SU-DHL-6 (cell line): ENCODE results near the gene CASK.

Experiments
- EZH2phosphoT487 ChIP-seq: fragments of 200-600 bp; sonication (generic), shearing (Covaris generic); conservative IDR thresholded peaks from 2 replicates; pipeline ENCODE4 v1.6.1; 2018; ENCODE audit warnings: mild to moderate bottlenecking, antibody characterized with exemption, low read length, moderate library complexity, mixed read lengths
- TF ChIP-seq, protein P1 (sequence below): fragments of 200-600 bp; sonication (generic); IDR thresholded peaks from one replicate; pipeline ENCODE4 v1.5.1; 2017; ENCODE audit warnings: antibody characterized with exemption, mild to moderate bottlenecking, low read length, moderate library complexity; ENCODE audit not compliant: insufficient read depth, poor library complexity, severe bottlenecking

DNA sequence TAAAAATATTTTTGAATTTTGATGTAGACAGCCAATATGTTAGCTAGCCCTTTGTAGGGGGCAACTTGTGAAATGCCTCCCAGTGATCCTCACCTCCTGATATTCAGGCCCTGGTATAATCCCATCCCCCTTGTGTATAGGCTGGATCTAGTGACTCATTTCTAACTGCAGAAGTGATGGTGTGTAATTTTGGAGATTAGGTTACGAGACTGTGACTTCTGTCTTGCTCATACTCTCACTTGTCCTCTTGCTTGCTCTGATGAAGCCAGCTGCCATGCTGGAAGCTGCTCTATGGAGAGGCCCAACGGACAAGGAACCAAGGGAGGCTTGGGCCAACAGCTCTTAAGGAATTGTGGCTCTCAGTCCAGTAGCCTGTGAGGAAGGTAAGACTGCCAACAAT is 137.7 kb downstream of the CASK start:
- TF ChIP-seq, protein P1, sequence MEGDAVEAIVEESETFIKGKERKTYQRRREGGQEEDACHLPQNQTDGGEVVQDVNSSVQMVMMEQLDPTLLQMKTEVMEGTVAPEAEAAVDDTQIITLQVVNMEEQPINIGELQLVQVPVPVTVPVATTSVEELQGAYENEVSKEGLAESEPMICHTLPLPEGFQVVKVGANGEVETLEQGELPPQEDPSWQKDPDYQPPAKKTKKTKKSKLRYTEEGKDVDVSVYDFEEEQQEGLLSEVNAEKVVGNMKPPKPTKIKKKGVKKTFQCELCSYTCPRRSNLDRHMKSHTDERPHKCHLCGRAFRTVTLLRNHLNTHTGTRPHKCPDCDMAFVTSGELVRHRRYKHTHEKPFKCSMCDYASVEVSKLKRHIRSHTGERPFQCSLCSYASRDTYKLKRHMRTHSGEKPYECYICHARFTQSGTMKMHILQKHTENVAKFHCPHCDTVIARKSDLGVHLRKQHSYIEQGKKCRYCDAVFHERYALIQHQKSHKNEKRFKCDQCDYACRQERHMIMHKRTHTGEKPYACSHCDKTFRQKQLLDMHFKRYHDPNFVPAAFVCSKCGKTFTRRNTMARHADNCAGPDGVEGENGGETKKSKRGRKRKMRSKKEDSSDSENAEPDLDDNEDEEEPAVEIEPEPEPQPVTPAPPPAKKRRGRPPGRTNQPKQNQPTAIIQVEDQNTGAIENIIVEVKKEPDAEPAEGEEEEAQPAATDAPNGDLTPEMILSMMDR = no peak
- TF ChIP-seq EZH2phosphoT487 = no peak
